Gastroesophageal sphincter (tissue), 4 donors: ENCODE data around the gene PDK1. TPM values are rescaled to one million over a fixed set of nuclear protein-coding genes. Genes with fewer than 3 reads are reported as not detected.
A peak's percentile ranks its signal among the peaks of the same experiment; 100 is the strongest.

Source experiments
- ATAC-seq: fragments of 150-250 bp; one replicate; pipeline ENCODE4 v1.9.1; 2016; ENCODE audit warnings: mild to moderate bottlenecking, moderate library complexity
- H3K27ac ChIP-seq, 4 donors: fragments of 200-600 bp; sonication (generic) in 3 of 4; 1 replicate in 3 of 4; 2 replicates in 1 of 4; pipeline ENCODE4 v1.5.1; 2016 to 2019
- H3K27me3 ChIP-seq: fragments of 200-600 bp; sonication (generic); one replicate; pipeline ENCODE4 v1.5.1; 2019
- H3K36me3 ChIP-seq, 2 donors: fragments of 200-600 bp; sonication (generic); one replicate each; pipeline ENCODE4 v1.5.1; 2019; ENCODE audit warnings: control low read depth in 1 of 2
- H3K4me1 ChIP-seq, 3 donors: fragments of 200-600 bp; sonication (generic); 1 replicate in 2 of 3; 2 replicates in 1 of 3; pipeline ENCODE4 v1.5.1; 2016 to 2019; ENCODE audit warnings: control low read depth in 2 of 3
- H3K4me3 ChIP-seq, 2 donors: fragments of 200-600 bp; sonication (generic); one replicate each; pipeline ENCODE4 v1.5.1; 2019; ENCODE audit warnings: mild to moderate bottlenecking in 1 of 2, moderate library complexity in 1 of 2
- H3K9me3 ChIP-seq, 3 donors: fragments of 200-600 bp; sonication (generic); one replicate each; pipeline ENCODE4 v1.5.1; 2017 to 2019; ENCODE audit warnings: control low read depth in 2 of 3
- EP300 ChIP-seq: sonication (generic); formaldehyde crosslinking; IDR thresholded peaks from one replicate; pipeline ENCODE4 v1.6.1; 2017; ENCODE audit warnings: antibody characterized with exemption, mild to moderate bottlenecking
- POLR2A ChIP-seq, 2 donors: fragments of 450-650 bp; IDR thresholded peaks; one replicate each; pipeline ENCODE4 v1.6.1; 2017; ENCODE audit warnings: antibody characterized with exemption in 2 of 2, mild to moderate bottlenecking in 2 of 2, moderate library complexity in 1 of 2
- POLR2AphosphoS5 ChIP-seq: sonication (generic); formaldehyde crosslinking; IDR thresholded peaks from one replicate; pipeline ENCODE4 v1.6.1; 2017; ENCODE audit warnings: antibody characterized with exemption
- WGBS, 2 donors: methylation state at CpG; one replicate each; pipeline ENCODE4 v1.1.5; 2018; ENCODE audit warnings: low coverage in 1 of 2; 5-methylcytosine and 5-hydroxymethylcytosine counted together
- small RNA-seq, 4 donors: library from RNA; depleted of rRNA; stranded (forward); fragments of <200 nt; gene quantifications; one replicate each; pipeline ENCODE3, GENCODE V24; 2016
- total RNA-seq, 4 donors: library from RNA; depleted of rRNA; stranded (reverse); fragments of >200 nt; gene quantifications; one replicate each; pipeline ENCODE4 v1.1.0, GENCODE V29; 2016
- TF ChIP-seq, protein P1 (sequence below), 4 experiments: fragments of 200-600 bp in 2 of 4; fragments of 450-650 bp in 2 of 4; sonication (generic) in 1 of 4; IDR thresholded peaks; one replicate each; pipeline ENCODE4 v1.5.1; 2017 to 2019; ENCODE audit warnings: antibody characterized with exemption in 4 of 4, mild to moderate bottlenecking in 2 of 4, moderate library complexity in 2 of 4

Gene PDK1
- total RNA-seq, 4 donors from 2014 or later = 9.4 to 19.3 (median 12.1) TPM

DNA sequence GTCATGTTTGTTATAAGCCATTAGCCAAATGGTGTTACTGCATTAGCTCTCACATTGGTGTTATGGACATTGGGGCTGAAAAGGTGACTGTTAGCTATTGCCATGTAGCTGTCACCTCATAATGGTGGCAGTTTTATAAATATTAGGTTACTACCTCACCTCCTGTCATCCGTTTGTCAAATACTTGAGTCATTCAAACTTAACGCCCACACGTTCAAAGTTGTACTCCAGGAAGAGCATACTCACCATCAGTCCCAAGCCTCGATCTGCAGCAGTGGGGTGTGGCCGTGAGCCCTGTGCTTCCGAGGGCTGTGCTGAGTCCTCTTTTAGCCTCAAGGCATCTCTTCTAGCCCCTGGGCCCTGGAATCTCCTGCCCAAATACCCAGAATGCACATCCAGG, 87.3 kb downstream of the PDK1 start:
- H3K27me3 ChIP-seq = no peaks in the 10 kb centered on the region
- 72% methylated on average over 2 of the region's 6 CpGs; no CpG with 5 or more reads in 1 of the 2 donors for WGBS, 2 donors
- H3K9me3 ChIP-seq = peaks cover 0 to 2% (median 0%) of the 10 kb centered on the region in 3 donors
- no peak overlapping the region for H3K27ac ChIP-seq
- H3K36me3 ChIP-seq = no peaks in the 10 kb centered on the region
- no peaks in the 10 kb centered on the region for H3K4me1 ChIP-seq
- no peak overlapping the region for H3K4me3 ChIP-seq
- ATAC-seq = no peak
- peak; percentile 10 for TF ChIP-seq POLR2AphosphoS5
- TF ChIP-seq EP300 = no peak
- TF ChIP-seq, protein P1, sequence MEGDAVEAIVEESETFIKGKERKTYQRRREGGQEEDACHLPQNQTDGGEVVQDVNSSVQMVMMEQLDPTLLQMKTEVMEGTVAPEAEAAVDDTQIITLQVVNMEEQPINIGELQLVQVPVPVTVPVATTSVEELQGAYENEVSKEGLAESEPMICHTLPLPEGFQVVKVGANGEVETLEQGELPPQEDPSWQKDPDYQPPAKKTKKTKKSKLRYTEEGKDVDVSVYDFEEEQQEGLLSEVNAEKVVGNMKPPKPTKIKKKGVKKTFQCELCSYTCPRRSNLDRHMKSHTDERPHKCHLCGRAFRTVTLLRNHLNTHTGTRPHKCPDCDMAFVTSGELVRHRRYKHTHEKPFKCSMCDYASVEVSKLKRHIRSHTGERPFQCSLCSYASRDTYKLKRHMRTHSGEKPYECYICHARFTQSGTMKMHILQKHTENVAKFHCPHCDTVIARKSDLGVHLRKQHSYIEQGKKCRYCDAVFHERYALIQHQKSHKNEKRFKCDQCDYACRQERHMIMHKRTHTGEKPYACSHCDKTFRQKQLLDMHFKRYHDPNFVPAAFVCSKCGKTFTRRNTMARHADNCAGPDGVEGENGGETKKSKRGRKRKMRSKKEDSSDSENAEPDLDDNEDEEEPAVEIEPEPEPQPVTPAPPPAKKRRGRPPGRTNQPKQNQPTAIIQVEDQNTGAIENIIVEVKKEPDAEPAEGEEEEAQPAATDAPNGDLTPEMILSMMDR (IDR thresholded peaks at IDR 0.05) = no peak
- no peak for TF ChIP-seq POLR2A (IDR thresholded peaks at IDR 0.05)

DNA sequence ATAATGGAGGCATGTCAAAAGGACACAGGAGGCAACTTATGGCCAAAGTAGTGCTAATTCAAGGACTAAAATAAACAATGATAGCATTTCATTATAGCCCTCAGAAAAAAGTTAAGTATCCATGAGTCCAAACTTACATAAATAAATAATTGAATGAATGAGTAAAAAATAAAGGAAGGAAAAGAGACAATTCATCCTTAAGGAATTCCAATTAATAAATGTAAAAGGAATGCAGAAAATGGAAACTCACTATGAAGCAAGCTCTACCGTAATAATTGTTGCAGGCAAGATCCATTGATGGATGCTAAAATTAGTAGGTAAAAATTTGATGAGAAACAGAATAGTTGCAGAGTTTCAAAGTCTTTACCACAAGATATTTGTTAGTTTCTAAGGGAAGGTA, 91.5 kb downstream of the PDK1 start:
- Histone ChIP-seq H3K36me3 (no peaks in the 10 kb centered on the region), H3K27ac (no peak overlapping the region), H3K4me1 (no peaks in the 10 kb centered on the region), H3K27me3 (no peaks in the 10 kb centered on the region), H3K4me3 (no peak overlapping the region), H3K9me3 (peaks cover 0 to 33% (median 0%) of the 10 kb centered on the region in 3 donors)
- WGBS, 2 donors = 63 to 64% methylated on average over 1 of the region's 1 CpG
- ATAC-seq = no peak
- TF ChIP-seq POLR2A (IDR thresholded peaks at IDR 0.05) (no peak), EP300 (no peak), POLR2AphosphoS5 (no peak)
- TF ChIP-seq, protein P1 (IDR thresholded peaks at IDR 0.05) = no peak

DNA sequence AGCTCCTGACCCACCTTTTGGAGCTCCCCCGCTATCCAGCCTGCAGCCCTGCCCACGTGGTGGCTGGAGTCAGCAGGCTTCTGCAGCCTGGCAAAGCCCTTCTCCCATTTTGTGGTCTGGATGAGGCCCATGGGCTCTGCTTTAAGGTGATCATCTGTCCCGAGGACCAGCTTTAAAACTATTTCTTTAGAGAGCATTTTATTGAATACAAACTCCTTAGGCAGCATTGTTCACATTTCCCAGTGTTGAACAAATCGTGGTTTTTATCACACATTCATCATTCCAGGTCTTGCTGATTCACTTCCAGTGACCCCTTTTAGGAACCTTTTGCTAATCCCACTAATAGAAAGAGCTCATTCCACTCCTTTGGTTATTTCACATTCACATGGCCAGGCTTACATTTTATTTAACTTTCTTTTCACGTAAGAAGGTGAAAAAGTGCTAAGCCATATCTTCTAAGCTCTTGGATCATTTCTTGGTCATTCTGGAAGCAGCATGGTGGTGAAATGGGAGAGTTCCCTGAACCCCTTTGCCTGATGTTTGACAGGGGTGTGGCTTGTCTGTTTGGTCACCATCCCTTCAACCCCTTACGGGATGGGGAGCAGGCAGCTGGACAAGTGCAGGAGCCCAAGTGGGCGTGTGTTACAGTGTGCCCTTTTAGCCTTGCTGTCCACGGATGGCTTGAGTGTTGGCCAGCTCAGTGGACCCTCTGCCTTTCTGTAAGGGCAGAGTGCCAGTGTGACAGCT, 99.4 kb downstream of the PDK1 start:
- H3K9me3 ChIP-seq = peaks cover 0 to 34% (median 0%) of the 10 kb centered on the region in 3 donors
- TF ChIP-seq POLR2AphosphoS5 (no peak), POLR2A (IDR thresholded peaks at IDR 0.05) (no peak), EP300 (no peak)
- TF ChIP-seq, protein P1 (IDR thresholded peaks at IDR 0.05) = no peak
- WGBS, 2 donors = 49 to 73% methylated on average over 2 to 6 of the region's 8 CpGs
- no peaks in the 10 kb centered on the region for H3K27me3 ChIP-seq
- no peak overlapping the region for H3K4me3 ChIP-seq
- H3K36me3 ChIP-seq = no peaks in the 10 kb centered on the region
- H3K27ac ChIP-seq = no peak overlapping the region
- no peaks in the 10 kb centered on the region for H3K4me1 ChIP-seq
- ATAC-seq = no peak

DNA sequence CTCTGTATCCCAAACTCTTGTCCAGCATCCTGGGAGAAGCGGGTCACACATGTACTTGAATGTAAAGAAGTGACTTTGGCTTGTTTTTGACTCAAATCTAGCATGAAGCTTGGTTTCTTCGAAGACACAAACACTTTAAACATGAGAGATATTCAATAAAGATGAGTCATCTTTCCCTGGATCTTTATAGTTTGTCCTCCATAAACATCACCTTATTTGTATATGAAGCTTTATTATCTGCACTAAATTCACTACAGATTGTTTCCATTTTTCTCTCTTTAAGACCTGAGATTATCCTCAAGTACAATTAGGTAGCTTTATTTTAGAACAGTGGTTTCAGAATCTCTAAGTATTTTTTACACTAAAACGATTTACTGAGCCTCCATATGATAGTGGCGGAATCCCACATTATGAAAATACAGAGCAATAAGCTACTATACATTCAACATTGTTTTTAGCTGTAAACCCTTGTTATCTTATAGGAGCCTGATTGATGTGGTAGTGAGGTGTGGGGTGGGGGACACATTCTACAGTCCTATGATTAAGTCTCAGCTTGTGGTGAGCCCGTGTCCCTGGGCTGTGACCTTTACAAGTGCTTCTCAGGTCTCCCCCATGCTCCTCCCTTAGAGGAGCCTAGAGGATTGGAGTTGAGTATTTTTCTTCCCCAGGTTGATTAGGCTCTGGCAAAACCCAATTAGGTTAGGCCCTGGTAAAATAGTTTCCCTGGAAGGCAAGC, 100.1 kb downstream of the PDK1 start:
- H3K4me3 ChIP-seq = no peak overlapping the region
- H3K27ac ChIP-seq = no peak overlapping the region
- no peaks in the 10 kb centered on the region for H3K27me3 ChIP-seq
- WGBS, 2 donors = 81 to 86% methylated on average over 5 of the region's 5 CpGs
- TF ChIP-seq POLR2A (IDR thresholded peaks at IDR 0.05) (no peak), EP300 (no peak), POLR2AphosphoS5 (no peak)
- TF ChIP-seq, protein P1 (IDR thresholded peaks at IDR 0.05) = no peak
- ATAC-seq = no peak
- H3K9me3 ChIP-seq = peaks cover 0 to 31% (median 0%) of the 10 kb centered on the region in 3 donors
- no peaks in the 10 kb centered on the region for H3K4me1 ChIP-seq
- no peaks in the 10 kb centered on the region for H3K36me3 ChIP-seq

Small RNA genes within 50 kb of the gene (small RNA-seq; reads per million reads assigned to genes)
- 0 reads per million in 4 donors for gene RF00019

Other genes with a start within 250 kb of the PDK1 start
- gene ITGA6, start 128.5 kb upstream of the PDK1 start, total RNA-seq = 10 to 100 TPM; 32.5 to 62.2 (median 48.7) TPM
- 1 to 10 TPM; 2.5 to 7.9 (median 4.6) TPM for gene RAPGEF4, start 179.8 kb downstream of the PDK1 start, total RNA-seq